ENCODE measurements around the gene OCLN.

- TF ChIP-seq CTCF (conservative IDR thresholded peaks at IDR 0.05 in 1 of 2, IDR thresholded peaks at IDR 0.05 in 1 of 2; ENCODE audit: extremely low read depth in 1 of 2, insufficient read depth in 1 of 2, low read depth in 1 of 2, low read length in 2 of 2) (no peak), EZH2 (IDR thresholded peaks at IDR 0.05; ENCODE audit: borderline replicate concordance, low read length) (no peak)
Observed at GRCh38 chr5:69493396-69494133, 975 bp downstream of the OCLN start.
